Ovary (tissue), 3 donors: ENCODE data around the gene GOSR1.
"Not testable (repeated sequence)": the region's sequence is repeated elsewhere in the genome, so short reads cannot be mapped to it uniquely, and the experiment has no call there.

Experiments
- CTCF ChIP-seq, 3 donors: fragments of 450-650 bp in 2 of 3; fragments of 200-600 bp in 1 of 3; IDR thresholded peaks; one replicate each; pipeline versions ENCODE4 v1.5.1 to v1.8.0; 2016 to 2022; ENCODE audit warnings: antibody characterized with exemption in 3 of 3, mild to moderate bottlenecking in 1 of 3
- EP300 ChIP-seq: sonication (generic); formaldehyde crosslinking; IDR thresholded peaks from one replicate; pipeline ENCODE4 v1.6.1; 2017; ENCODE audit warnings: antibody characterized with exemption
- donor health status: DM: no; HTN: no; CAD: no.

- TF ChIP-seq EP300; CTCF (IDR thresholded peaks at IDR 0.05): not testable (repeated sequence)
Observed at GRCh38 chr17:30571404-30571803, 94.2 kb downstream of the GOSR1 start.
